Measurements from ENCODE around the gene SEMA4F.
"Not testable (repeated sequence)": the region's sequence is repeated elsewhere in the genome, so short reads cannot be mapped to it uniquely, and the experiment has no call there.

Gene SEMA4F, protein sequence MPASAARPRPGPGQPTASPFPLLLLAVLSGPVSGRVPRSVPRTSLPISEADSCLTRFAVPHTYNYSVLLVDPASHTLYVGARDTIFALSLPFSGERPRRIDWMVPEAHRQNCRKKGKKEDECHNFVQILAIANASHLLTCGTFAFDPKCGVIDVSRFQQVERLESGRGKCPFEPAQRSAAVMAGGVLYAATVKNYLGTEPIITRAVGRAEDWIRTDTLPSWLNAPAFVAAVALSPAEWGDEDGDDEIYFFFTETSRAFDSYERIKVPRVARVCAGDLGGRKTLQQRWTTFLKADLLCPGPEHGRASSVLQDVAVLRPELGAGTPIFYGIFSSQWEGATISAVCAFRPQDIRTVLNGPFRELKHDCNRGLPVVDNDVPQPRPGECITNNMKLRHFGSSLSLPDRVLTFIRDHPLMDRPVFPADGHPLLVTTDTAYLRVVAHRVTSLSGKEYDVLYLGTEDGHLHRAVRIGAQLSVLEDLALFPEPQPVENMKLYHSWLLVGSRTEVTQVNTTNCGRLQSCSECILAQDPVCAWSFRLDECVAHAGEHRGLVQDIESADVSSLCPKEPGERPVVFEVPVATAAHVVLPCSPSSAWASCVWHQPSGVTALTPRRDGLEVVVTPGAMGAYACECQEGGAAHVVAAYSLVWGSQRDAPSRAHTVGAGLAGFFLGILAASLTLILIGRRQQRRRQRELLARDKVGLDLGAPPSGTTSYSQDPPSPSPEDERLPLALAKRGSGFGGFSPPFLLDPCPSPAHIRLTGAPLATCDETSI
- 24.1 to 27.5 reads per million in 2 donors for total RNA-seq

DNA sequence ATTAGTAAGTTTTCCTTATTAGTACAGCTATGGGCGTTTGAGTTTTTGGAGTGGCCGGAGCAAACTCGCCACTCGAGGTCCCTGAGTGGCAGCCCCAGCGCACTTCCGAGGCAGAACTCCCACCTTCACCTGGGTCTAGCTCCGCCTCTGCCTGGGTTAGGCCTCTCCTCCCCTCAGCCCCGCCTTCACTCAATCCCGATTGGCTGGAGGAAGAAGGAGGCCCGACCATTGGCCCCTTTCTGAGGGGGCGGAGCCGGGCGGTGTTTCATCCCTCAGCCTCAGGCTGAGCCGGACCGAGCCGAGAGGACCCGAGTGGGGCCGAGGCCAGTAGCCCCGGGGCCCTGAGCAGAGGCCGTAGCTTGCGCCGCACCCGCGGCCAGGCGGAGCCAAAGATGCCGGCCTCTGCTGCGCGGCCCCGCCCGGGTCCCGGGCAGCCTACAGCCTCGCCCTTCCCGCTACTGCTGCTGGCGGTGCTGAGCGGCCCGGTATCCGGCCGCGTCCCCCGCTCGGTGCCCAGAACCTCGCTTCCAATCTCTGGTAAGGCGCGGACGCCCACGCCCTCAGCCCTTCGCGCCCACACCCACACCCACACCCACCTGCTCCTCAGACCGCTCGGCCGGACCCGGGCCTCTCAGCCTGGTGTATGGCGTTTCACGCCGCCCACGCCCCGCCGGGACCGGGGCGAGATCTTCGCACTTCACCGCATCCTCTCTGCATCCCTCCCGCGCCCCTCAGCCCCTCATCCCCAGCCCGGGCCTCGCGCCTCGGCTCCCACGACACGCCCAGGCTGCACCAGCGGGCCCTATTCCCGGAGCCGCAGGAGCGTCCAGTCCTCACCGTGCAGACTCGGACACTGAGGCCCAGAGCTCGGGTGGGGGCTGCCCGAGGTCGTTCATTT, at the start of gene SEMA4F:
SEMA4F (plus strand) TSS at position 263 of the 898 bp plus-strand sequence; CDS start at position 393, 130 bp downstream.
- DNase-seq = peak; percentile 68

DNA sequence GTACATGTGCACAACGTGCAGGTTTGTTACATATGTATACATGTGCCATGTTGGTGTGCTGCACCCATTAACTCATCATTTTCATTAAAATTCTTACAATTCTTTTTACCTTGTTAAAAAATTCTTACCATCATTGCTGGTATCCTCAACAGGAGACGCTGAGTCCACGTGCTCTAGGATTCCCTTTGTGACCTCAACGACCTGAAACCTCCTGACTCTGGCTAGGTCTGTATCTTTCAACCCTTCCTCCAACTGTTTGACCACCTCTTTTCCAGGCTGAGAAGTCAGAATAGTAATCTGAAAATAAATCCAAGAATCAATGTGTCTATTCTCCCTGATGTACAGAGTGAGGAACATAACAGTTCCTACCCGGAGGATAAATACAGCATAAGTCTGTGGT, 47.1 kb upstream of the SEMA4F start:
- no peak for DNase-seq

DNA sequence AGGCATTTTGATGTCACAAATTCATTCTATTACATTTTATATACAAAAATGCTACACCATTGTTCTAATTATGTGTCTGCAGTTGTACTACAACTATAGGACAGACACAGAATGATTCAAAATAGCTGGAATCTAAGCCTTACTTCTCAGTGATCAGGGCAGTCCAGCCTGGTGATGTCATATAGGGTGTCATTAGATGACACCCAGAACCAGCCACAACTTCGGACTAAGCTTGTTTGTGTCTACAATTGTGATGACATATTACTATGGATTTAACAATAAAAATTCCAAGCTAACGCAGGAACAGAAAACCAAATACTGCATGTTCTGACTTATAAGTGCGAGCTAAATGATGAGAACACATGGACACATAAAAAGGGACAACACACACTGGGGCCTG, 36.9 kb upstream of the SEMA4F start:
- no peak for DNase-seq

DNA sequence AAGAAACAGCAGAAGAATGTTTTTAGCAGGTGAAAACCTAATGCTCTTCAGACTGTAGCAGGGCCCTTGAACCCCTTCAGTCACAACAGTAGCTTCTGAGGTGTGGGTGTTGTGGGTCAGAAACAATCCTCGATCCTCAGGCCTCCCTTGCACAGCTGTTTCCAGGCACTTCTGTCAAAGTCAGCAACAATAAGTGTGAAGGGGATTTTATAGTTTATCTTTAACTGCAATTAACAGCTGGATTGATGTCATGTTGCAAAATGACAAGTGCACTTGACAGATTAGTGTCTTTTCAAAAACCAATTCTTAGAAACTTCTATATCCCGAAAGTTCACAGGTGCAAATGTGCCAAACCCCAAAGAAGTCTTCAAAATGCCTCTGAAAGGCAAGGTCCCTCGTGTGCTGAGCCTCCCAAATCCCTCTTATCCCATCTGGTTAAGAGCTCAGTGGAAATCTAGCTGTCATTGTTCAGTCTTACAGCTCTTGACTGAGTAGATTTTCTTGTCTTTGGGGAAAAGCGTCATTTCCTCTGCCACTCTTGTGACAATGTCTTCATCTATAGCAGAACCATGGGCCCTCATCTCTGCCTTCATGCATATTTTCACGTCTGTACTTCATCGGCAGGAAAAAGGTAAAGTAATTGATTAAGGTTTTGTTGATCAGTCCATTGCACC, 35.5 kb upstream of the SEMA4F start:
- no peak for DNase-seq

DNA sequence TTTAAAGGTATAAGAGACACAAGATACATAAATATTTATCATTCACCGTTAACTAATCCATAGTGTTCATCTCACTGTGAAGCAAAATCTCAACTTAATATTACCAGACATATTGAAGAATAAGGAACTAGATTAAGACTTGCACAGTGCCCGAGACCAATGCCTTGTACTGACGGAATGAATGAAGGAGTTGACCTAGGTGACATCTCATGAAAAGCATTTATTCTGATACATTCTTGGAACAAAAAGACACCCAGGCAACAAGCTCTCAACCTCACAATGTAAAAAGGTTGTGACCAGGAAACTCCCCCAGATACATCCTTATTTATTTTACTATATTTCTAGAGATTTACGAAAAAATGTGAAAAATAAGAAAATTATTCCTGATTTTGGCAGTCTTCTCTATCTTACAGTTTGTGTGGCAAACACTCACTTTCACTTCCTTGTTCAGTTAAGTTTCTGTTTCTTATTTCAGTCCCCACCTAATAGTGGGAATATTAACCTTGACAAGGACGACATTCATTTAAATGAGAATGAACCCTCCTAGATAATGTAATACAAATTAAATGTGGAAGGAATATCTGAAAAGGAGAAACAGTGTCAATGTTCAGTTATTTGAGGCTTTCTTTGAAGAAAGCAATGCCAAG, 34.3 kb upstream of the SEMA4F start:
- DNase-seq = no peak

DNA sequence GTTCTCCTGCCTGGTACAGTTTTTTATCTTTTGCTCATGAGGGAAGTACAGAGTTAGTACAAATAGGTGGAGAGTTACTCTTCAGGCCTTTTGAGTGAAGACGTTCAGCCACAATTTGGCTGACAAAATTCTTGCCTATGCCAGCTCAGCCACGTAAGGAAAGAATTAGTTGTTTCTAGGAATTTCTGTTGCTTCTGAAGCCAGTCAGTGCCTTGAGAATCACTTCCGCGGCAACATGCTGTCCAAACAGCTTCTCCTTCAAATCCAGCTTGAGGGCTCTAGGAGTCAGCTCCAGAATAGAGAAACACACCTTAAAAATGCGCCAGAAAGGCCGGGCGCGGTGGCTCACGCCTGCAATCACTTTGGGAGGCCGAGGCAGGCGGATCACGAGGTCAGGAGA, 33.4 kb upstream of the SEMA4F start:
- no peak for DNase-seq

DNA sequence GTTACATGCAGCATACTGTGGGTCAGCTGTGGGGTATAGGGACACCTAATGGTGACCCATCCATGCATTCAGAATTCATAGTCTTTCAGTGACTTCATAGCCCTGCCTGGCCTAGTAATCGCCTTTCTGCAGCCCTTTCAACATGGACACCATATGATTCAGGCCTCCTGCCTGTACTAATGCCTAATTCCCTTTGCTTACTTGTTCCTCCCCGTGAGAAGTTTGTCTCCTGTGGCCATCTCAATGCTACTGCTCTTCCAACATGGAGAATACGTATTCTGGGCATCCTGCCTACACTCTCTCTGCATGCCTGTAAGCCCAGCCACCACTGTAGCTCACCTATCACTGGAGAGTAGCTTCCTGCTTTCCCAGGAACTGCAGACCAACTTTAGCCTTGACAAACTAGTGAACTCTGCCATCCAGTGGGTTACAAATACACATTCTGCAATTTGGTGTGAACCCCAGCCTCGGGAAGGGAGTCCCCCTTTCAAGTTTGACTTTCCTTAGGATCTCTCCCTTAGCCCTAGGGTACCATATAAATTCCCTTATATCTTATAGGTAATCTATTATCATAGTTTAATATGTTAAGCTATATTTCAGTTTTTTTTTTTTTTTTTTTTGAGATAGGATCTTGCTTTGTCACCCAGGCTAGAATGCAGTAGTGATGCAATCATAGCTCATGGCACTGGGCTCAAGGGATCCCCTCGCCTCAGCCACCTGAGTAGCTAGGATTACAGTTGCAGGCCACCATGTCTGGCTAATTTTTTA, 28.2 kb upstream of the SEMA4F start:
- DNase-seq = no peak

DNA sequence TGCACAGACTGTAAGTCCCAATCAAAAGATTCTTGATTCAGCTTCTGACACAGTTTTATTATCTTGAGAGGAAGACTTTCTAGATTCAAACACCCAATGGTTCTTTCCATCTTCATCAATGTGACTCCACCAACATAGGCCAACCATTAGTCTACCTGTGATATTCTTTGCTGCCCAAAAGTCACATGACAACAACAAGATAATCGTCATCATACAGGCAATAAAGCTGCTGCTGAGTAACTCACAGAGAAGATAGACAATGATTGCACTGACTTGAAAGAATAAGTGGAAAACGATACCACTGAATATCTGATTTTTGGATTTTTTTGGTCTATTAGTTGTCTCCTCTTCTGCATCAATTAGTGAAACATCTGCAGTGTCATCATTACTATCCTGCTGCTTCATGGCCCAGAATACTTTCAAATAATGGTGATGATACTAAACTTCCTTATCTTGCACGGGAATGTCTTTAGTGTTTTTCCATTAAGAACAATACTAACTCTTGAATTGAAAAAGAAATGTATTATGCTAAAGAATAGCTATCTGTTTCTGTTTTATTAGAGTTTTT, 25.4 kb upstream of the SEMA4F start:
- no peak for DNase-seq

DNA sequence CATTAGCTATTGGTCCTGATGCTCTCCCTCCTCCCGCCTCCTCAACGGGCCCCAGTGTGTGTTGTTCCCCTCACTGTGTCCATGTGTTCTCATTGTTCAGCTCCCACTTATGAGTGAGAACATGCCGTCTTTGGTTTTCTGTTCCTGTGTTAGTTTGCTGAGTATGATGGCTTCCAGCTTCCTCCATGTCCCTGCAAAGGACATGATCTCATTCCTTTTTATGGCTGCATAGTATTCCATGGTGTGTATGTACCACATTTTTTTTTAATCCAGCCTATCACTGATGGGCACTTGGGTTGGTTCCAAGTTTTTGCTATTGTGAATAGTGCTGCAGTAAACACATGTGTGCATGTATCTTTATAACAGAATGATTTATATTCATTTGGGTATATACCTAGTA, 23.6 kb upstream of the SEMA4F start:
- not testable (repeated sequence) for DNase-seq

DNA sequence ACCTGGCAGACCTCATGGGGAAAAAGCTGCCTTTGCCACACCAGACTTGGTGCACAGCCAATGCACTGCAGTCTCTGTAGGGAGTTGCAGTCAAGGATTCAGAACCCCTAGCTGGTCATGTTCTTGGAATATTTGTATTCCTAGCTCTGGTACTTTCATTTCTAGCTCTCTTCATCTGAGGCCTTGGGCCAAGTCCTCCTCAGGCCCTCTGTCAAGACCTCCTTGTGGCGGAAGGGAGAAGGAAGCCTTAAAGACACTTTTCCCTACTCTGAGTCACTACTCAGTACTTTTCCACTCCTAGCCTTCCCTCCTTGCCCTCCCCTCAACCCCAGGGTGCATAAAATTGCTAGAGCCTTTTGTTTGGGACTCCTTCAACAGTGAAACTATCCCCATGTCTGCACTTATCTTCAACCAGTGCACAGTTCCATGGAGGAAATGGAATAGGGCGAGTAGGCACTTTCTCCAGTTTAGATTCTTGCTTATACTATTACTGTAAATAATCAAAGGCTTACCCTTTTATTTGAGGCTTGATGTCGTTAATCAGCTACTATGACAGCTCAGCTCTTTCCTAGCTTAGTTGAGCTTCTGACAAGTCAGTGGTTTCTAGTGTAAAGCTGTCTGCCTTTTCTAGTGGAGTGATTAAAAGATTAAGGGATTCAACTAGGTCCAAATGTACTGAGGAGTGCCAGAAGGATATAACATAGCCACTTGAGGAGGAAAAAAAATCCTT, 21.7 kb upstream of the SEMA4F start:
- DNase-seq = no peak

DNA sequence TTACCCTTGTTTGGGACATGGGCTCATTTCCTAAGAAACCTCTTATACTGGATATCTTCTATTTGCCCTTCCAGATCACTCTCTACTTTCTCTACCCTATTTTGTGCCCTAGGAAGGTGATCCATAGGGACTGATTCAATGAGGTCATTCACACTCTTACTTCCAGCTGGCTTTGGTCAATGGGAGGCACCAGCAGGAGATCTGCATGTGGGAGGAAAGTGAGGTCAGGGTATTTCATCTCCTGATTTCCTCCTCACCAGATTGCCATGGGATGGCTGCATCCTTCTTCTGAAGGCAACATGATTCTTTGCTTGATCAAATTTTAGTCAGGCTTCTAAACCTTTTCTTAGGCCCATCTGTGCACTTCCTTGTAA, 21.1 kb upstream of the SEMA4F start:
- DNase-seq = no peak

DNA sequence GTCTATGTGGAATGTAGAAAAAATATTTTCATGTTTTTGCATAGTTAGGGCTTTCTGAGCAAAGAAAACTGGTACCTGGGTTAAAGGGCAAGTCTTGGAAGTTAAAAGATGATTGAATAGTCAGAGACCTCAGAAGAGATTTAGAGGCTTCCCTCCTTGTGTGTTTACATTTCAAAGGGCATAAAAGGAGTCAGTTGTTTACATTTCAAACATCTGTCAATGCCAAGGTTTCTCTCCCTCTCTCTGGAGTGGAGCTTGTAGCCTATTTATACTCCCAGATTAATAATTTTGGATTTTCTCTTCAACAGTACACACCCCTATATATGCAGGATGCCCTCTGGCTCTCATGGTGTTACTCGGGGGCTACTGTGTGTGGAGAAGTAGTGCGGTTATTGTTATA, 14.5 kb upstream of the SEMA4F start:
- DNase-seq = no peak

DNA sequence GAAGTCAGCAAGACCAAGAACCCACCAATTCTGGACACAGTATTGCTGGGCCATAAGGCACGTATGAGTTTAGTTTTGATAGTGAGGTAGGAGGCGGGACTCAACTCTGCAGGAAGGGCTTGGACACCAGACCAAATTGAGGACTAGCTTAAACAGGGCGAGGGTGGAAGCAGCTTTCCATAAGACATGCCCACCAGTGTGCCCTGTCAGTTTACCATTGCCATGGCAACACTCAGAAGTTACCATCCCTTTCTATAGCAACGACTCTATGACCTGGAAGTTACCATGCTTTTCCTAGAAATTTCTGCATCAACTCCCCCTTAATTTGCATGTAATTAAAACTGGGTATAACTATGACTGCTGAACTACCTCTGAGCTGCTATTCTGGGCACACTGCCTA, 8.7 kb upstream of the SEMA4F start:
- DNase-seq = no peak

DNA sequence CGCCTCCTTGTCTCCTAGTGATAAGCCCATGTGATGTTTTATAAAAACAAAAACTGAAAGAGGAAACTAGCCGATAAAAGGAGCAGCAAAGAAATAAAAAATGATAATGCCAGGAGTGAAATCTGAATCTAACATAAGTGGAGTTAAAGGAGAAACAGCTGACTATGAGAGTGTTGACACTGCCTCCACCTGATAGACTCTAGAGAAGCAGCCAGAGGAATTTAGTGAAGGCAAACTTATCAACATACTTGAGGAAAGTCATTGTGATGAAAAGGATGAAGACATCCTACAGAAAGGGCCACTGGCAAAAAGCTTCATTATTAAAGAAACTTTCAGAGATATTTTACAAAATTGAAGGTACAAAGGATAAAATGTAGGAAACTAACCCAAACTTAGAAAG, 7.8 kb upstream of the SEMA4F start:
- DNase-seq = no peak

DNA sequence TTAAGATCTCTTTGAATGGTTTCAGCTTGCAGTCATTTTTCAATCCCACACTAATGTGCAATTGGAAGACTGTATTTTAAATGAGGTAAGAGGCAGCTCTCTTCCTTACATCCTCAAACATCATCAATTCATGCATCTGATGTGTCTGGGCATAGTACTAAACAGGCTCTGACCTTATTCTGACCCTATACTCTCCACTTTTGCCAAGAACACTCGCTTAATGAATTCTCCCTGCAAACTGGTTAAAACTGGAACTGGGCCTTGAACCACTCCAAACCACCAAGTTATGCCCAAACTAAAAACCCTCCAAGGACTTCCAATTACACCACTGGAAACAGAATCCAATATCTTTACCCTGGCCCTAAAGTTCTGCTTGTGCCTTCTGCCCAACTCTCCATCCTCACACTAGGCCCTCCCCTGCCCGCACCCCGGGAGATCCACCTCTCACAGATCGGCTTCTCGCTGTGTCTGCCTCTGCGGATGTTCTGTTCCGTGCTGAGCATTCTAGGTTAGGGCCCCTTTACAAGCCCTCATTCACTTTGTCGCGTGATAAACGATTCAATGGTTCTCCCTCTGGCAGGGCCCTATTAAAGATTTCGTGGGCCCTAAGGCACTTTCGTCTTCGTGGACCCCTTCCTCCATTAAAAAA, 7.1 kb upstream of the SEMA4F start:
- DNase-seq = no peak

DNA sequence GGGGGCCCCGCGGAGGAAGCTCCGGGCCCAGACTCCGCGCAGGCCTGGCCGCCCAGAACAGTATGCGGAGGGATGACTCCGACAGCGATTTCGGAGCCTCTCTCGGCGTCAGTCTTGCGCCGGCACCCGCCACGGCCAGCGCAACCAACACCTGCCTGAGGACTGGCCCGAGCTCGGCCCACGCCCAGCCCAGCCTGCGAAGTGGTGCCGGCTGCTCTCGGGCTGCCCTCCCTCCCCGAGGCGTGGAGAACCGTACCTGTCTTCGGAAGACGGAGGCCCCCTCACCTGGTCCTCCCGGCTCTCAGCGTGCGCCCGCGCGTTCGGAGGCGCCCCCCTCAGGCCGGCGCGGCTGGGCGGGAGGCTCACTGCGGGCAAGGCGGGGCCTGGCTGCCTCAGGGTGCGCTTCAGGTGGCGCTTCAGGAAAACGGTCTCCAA, 6.0 kb upstream of the SEMA4F start, which contains the start of gene M1AP:
M1AP (minus strand) TSS at position 322 of the 435 bp plus-strand sequence. CDS start 8,055 bp downstream, outside the sequence.
- DNase-seq = no peak

DNA sequence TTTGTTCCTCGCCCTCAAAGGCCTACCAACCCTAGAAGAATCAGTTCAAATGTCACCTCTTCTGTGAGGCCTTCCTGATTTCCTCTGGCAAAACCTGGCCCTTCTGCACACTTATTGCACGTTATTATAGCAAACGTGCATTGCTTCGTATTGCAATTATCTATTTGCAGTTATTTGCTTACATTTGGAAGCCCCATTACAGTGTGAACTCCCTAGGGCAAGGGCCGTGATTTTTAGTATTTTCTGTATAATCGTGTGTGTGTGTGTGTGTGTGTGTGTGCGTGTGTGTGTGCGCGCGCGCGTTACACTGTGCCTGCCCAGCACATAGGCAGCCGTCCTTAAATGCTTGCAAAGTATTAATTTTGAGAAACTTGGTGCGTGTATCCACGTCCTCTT, 460 bp upstream of the SEMA4F start:
- DNase-seq = peak; percentile 30

DNA sequence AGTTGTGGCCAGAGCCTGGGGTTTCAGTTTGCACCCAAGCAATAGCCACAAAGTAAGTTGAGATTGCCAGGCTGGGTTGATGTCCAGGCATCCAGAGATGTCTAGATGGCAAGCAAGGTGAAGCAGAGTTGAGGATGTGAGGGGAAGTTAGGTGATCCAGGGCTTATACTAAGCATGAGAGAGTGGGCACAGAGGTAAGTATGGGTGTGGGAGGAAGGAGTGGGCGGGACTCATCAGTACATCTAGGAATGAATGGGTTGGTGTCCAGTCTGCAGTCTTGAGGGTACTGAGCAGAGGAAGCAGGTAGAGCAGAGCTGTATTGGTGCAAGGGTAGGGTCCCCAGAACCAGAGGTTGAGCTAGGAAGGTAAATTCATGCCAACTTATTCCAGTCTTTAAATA, 1.5 kb downstream of the SEMA4F start:
- DNase-seq = no peak

DNA sequence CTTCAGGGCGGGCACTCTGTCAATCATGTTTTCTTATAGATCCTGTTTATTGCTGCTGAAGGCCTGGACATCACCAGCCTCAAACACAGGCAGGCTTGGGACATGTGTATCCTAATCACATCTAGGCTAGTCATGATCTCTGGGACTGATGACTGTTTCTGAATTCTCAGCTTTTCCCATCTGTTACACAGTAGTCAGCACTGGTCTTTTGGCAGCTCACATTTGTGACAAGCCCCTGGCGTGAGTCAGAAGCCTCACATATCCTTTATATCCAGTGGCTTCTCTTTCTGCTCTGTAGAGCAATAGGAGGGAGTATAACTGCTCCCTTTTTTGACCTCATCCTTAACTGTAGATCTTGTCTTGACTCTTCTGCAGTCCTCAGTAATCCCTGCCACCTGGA, 4.5 kb downstream of the SEMA4F start:
- DNase-seq = no peak

Measured in activated gamma-delta T cell (primary cell).